ENCODE data around the gene KLK10.

- TF ChIP-seq, protein P1, sequence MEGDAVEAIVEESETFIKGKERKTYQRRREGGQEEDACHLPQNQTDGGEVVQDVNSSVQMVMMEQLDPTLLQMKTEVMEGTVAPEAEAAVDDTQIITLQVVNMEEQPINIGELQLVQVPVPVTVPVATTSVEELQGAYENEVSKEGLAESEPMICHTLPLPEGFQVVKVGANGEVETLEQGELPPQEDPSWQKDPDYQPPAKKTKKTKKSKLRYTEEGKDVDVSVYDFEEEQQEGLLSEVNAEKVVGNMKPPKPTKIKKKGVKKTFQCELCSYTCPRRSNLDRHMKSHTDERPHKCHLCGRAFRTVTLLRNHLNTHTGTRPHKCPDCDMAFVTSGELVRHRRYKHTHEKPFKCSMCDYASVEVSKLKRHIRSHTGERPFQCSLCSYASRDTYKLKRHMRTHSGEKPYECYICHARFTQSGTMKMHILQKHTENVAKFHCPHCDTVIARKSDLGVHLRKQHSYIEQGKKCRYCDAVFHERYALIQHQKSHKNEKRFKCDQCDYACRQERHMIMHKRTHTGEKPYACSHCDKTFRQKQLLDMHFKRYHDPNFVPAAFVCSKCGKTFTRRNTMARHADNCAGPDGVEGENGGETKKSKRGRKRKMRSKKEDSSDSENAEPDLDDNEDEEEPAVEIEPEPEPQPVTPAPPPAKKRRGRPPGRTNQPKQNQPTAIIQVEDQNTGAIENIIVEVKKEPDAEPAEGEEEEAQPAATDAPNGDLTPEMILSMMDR (conservative IDR thresholded peaks at IDR 0.05) = no peak
- no peak for TF ChIP-seq EZH2 (IDR thresholded peaks at IDR 0.05; ENCODE audit: low read depth)
Observed at GRCh38 chr19:51025809-51026553, 6.5 kb upstream of the KLK10 start.

Measured in PC-9 (cell line).